GM18511 (cell line): ENCODE results near the gene ST3GAL3.
A peak's percentile ranks its signal among the peaks of the same experiment; 100 is the strongest.

Experiments
- ATAC-seq: cut with Tn5 transposase; IDR thresholded peaks from one replicate; pipeline ENCODE4 v1.9.1; 2021; ENCODE audit warnings: mild to moderate bottlenecking, moderate library complexity; ENCODE audit not compliant: unreplicated experiment

Gene ST3GAL3

GRCh38 chr1:43707190-43708001 lies at the start of gene ST3GAL3:
ST3GAL3 (plus strand) TSS chr1:43707536; CDS start chr1:43736263, 28,727 bp downstream.
- ATAC-seq, result peak; percentile 94

DNA sequence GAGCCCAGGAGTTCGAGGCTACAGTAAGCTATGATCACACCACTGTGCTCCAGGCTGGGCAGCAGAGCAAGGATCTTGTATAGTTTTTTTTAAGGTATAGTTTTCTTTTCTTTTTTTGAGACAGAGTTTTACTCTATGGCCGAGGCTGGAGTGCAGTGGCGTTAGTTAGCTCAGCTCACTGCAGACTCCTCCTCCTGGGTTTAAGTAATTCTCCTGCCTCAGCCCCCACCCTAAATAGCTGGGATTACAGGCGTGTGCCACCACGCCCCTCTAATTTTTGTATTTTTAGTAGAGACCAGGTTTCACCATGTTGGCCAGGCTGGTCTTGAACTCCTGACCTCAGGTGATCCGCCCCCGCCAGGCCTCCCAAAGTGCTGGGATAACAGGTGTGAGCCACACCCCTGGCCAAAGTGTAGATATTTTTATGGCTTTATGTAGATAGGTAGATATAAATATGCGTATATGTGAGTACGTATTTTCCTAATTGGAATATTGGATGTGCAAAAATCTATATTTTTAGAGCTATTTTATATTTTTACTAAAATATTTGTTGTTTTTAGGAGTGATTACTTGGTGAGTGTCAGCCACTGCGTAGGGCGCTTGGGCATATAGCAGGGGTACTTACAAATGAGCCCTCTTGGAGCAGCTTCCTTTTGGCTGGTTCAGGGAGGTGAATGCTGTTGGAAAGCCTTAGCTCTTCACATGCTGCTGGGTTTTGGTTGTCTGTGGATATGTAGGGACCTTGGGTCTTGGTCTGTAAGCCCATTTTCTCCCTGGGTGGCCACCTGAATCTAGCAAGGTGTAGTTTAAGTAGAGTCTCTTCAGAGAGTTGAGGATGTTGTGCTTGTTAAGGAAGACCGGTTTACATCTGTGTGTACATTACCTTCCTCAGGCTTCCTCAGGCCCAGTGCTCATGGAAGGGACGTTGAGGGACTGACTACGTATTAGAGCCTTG lies 47.8 kb upstream of the ST3GAL3 start:
- ATAC-seq, result no peak

DNA sequence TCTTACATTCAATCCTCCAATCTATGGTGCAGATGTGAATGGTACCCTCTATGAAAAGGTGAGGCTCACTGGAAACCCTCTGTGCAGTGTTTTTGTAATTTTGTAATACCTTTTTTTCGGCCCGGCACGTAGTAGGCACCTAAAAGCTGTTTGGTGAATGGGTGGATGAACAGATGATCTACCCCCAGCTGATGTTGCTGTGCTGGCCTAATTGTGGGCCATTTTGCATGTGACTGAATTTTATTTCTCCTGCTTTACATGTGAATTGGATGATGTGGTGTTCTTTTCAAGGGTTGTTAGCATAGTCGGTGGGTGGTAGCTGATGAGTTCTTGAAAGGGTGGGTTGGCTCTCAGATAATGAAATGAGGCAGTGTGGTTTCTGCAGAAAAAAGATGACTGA lies 47.0 kb upstream of the ST3GAL3 start:
- no peak for ATAC-seq

DNA sequence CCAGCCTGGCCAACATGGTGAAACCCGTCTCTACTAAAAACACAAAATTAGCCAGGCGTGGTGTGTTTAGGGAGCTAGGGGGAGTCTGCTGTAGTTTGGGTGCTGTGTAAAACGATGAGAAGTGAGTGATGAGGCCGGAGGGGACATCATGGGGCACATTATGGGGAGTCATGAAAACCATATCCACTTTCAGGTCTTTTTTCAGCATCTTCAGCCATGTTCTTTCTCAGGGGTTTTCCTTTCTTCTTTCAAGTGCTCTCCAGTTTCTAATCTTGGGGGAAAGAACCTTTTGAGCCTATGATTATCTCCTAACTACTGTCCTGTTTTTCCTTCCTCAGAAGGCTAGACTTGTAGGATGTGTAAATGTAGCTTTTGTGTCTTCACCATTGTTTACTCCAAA lies 43.0 kb upstream of the ST3GAL3 start:
- no peak for ATAC-seq

DNA sequence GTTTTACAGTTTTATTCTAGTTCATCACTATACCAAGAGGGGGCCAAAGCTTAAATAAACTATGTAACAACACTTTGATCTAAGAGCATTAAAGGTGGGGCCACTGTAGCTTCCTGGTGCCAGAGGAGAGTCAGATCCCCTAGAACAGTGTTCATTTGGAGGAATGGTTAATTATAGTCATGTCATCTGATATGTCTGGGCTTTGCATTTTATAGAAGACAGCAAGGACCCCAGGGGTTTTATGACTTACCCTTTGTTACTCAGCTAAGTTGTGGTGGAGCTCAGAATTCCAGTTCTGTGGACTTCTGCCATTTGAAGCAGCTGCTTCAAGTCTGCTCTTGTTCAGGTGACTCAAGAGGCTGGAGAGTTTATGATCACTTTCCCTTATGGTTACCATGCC lies 40.7 kb upstream of the ST3GAL3 start:
- no peak for ATAC-seq

- ATAC-seq, result no peak
Observed at GRCh38 chr1:43668956-43669355, 38.4 kb upstream of the ST3GAL3 start.

DNA sequence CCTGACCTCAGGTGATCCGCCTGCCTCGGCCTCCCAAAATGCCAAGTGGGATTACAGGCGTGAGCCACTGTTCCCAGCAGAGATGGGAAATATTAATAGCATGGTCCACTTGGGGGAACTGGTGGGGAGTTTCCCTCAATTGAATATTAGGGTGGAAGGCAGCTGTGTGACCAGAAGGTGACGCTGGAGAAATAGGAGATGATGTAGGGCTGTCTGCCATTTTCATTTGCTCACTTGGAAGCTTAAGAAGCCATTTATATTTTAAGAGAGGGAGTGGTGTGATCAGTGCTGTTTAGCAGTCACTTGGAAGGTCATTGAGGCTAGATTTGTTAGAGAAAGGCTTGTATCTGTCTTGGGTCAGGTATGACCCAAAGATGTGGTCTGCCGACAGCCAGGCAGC lies 37.5 kb upstream of the ST3GAL3 start:
- ATAC-seq, result no peak

DNA sequence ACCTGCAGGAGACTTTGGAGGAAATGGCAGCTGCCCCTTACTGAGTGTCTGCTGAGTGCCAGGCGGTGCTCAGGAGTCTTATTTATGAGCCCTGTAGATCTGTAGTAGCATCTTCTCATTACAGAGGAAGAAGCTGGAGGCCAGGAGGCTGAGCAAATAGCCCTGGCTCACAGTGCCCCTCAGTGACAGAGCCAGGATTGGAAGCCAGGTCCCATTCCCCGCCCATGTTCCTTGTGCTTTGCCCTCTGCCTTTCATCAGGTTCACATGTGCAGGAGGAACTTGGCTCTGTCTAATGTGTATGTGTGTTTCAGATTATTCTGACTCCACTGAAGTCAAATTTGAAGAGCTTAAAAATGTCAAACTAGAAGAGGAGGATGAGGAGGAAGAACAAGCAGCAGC lies 36.1 kb upstream of the ST3GAL3 start:
- ATAC-seq, result no peak

GRCh38 chr1:43671626-43672330 lies 35.6 kb upstream of the ST3GAL3 start:
- ATAC-seq, result no peak

GRCh38 chr1:43673261-43673660 lies 34.1 kb upstream of the ST3GAL3 start:
- ATAC-seq, result no peak

- no peak for ATAC-seq
Observed at GRCh38 chr1:43678940-43679339, 28.4 kb upstream of the ST3GAL3 start.

GRCh38 chr1:43683560-43683959 lies 23.8 kb upstream of the ST3GAL3 start:
- no peak for ATAC-seq

DNA sequence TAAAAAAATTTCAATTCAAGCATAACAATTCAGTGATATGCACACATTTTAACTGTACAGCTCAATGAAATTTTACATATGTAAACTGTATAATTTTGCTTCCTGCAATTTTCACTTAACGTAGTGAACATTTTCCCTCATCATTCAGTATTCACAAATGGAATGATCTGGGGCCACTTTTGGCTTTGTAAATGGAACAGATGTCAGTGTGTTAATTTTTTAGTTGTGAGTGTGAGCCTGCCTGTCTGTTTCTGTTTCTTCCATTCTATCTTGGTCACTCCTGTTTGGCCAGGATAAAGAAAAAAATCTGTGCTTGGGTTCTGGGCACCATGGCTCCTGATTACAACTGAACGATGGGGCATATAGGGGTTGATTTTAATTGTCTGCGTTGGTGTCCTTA lies 20.5 kb upstream of the ST3GAL3 start:
- no peak for ATAC-seq

DNA sequence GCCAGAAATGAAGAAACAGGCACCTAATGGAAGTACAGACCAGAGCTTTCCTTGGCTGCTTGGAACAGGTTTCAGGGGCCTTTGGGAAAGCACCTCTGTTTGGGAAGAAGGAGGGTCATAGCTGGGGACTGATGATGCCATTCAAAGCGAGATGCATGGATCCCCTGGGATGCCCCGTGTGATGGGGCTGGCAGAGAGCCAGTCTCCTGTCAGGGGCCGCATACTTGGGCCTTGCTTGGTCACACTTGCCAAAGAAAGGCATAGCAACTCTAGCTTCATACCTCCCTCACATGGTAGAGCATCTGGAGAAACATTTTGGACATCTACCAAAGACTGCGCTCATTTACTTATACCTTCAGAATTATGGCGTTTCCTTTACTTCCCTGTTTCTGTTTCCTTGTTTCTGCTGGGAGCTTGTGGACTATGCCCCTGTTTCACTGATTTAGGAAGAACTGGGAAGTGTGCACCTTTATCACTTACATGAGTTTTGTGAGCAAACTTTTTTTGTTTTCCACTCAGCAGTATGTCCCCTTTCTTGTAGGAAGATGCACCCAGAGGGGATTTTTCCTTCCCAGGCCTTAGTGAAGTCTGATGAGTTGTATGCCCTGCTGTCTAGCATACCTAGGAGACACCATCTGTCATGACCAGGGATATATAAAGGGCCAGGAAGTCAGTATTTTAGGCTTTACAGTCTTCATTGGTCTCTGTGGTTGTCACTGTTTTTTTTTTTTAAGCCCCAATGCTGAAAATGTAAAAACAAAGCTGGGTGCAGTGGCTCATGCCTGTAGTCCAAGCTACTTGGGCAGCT lies 19.8 kb upstream of the ST3GAL3 start:
- no peak for ATAC-seq

DNA sequence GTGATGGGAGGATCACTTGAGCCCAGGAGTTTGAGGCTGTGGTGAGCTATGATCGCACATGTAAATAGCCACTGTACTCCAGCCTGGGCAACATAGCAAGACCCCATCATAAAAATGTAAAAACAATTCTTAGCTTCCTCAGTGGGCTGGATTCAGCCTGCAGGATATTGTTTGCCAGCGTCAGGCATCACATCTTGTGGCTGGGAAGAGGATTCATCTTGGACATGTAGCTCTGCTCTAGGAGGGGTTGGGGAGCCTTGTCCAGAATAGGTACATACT lies 19.3 kb upstream of the ST3GAL3 start:
- ATAC-seq, result no peak

- ATAC-seq, result no peak
Observed at GRCh38 chr1:43688594-43689000, 18.7 kb upstream of the ST3GAL3 start.

GRCh38 chr1:43689289-43689688 lies 18.0 kb upstream of the ST3GAL3 start:
- no peak for ATAC-seq

DNA sequence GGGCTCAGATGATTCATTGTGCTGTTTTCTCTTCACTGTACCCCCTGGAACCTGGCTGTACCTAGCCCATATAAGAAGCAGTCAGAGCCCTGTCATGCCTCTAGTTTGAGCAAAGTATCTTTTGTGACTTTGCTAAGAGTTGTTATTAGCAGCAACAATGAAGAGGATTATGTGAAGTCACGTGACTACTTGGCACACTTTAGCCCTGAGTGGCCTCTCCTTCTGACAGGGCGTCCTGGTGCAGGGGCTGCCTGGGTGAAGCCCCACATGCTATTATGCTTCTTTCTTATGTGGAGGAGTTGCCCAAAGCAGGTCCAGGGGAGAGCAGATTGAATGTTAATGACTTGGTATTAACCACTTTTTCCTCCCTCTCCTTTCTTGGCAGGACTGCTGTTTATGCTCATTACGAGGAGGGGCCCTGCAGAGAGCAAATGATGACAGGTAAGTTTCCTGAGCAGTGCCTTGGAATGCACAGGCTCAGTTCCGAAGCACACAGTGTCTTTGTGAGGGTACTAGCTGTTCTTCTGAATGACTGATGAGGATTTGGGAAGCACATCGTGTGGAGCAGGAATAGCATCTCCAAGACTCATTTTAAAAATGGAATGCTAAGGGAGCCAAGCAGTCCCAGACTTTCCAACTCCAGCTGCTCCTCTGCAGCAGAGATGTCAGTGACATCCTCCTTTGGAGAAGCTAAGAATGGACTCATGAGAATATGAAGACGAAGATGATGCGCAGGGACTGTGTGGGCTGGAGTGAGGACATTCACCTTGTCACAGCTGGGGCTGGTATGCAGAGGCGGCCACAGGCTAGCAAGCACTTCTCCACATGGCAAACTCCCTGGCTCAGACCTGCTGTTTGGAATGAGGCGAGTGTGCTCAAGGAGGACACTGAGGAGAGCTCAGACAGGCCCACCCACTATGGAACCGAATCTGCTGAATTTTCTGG lies 15.2 kb upstream of the ST3GAL3 start:
- no peak for ATAC-seq

DNA sequence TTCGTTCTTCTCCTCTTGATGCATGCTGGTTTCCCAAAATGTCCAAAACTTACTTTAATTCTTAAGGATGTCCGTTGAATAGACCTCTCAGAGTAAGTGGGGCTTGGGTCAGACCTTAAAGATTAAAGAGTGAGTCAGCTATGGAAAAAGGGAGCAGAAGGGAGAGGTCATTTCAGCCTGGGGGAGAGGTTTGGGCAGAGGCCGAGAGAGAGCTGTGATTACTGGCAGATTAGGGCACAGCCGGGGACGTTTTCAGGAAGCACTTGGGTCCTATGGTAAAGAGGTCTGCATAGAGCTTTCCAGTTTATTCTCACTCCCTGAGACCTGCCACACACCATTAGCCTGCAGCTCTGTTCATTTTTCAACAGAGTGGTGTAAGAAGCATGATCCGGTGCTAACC lies 14.0 kb upstream of the ST3GAL3 start:
- no peak for ATAC-seq

DNA sequence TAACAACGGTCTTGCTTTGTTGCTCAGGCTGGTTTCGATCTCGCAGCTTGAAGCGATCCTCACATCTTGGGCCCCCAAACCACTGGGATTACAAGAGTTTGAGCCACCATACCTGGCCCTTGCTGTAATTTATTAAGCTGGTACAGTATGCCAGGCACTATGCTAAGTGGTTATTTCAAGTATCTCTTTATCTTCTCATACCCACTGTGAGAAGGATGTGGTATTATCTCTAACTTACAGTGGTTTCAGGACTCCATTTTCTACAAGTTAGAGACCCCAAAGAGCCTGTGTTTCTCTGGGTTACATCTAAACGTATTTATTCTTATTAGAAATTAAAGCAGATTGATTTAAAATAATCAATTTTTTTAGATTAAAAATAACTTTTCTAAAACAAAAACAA lies 8.1 kb upstream of the ST3GAL3 start:
- ATAC-seq, result no peak
